Mesendoderm (in vitro differentiated cells): ENCODE data around the gene MEX3A.

ENCODE experiments used
- DNase-seq: peaks from one replicate; pipeline ENCODE4 v3.0.0; 2013
- H2AK5ac ChIP-seq: 2 replicates; pipeline ENCODE4 v1.6.1; 2013; ENCODE audit warnings: low read length, inconsistent platforms
- H2BK120ac ChIP-seq: 2 replicates; pipeline ENCODE4 v1.6.1; 2013; ENCODE audit warnings: low read depth, mild to moderate bottlenecking, low read length, moderate library complexity, mixed read lengths
- H2BK15ac ChIP-seq: replicated peaks from 2 replicates; pipeline ENCODE4 v1.6.1; 2013; ENCODE audit warnings: low read depth, mild to moderate bottlenecking, moderate library complexity
- H2BK5ac ChIP-seq: 2 replicates; pipeline ENCODE4 v1.6.1; 2013; ENCODE audit warnings: low read length, inconsistent platforms
- H3K18ac ChIP-seq: 2 replicates; pipeline ENCODE4 v1.6.1; 2013; ENCODE audit warnings: mild to moderate bottlenecking, low read length, mixed read lengths
- H3K23ac ChIP-seq: one replicate; pipeline ENCODE4 v1.6.1; 2013; ENCODE audit warnings: low read length
- H3K27ac ChIP-seq: 2 replicates; pipeline ENCODE4 v1.5.1; 2013; ENCODE audit warnings: low read depth, mild to moderate bottlenecking, inconsistent platforms, low read length, moderate library complexity
- H3K27me3 ChIP-seq: 2 replicates; pipeline ENCODE4 v1.6.1; 2013; ENCODE audit warnings: low read length, control low read depth, mild to moderate bottlenecking, inconsistent platforms; ENCODE audit not compliant: insufficient read depth, poor library complexity
- H3K36me3 ChIP-seq: 2 replicates; pipeline ENCODE4 v1.6.1; 2013; ENCODE audit warnings: low read length, inconsistent platforms; ENCODE audit not compliant: control insufficient read depth, insufficient read depth
- H3K4ac ChIP-seq: one replicate; pipeline ENCODE4 v1.6.1; 2013; ENCODE audit warnings: low read depth, mild to moderate bottlenecking, low read length, moderate library complexity
- H3K4me1 ChIP-seq: 2 replicates; pipeline ENCODE4 v1.6.1; 2013; ENCODE audit warnings: low read depth, low read length, inconsistent platforms; ENCODE audit not compliant: control insufficient read depth
- H3K4me2 ChIP-seq: 2 replicates; pipeline ENCODE4 v1.6.1; 2013; ENCODE audit warnings: low read length
- H3K4me3 ChIP-seq: 2 replicates; pipeline ENCODE4 v1.5.1; 2013; ENCODE audit warnings: mild to moderate bottlenecking, low read length
- H3K56ac ChIP-seq: one replicate; pipeline ENCODE4 v1.6.1; 2013; ENCODE audit warnings: low read length
- H3K79me1 ChIP-seq: 2 replicates; pipeline ENCODE4 v1.6.1; 2013; ENCODE audit warnings: low read length, inconsistent platforms
- H3K79me2 ChIP-seq: 2 replicates; pipeline ENCODE4 v1.6.1; 2013; ENCODE audit warnings: mild to moderate bottlenecking, low read length; ENCODE audit not compliant: control insufficient read depth, insufficient read depth
- H3K9ac ChIP-seq: 2 replicates; pipeline ENCODE4 v1.6.1; 2013; ENCODE audit warnings: low read length, inconsistent platforms
- H4K5ac ChIP-seq: one replicate; pipeline ENCODE4 v1.6.1; 2013; ENCODE audit warnings: low read length
- H4K8ac ChIP-seq: one replicate; pipeline ENCODE4 v1.6.1; 2013; ENCODE audit warnings: low read depth, mild to moderate bottlenecking, control low read depth, low read length, moderate library complexity
- WGBS: extraction: QIAGEN DNeasy Blood & Tissue Kit; methylation state at CpG from one replicate; pipeline ENCODE4 v1.1.7; 2013; ENCODE audit warnings: low lambda C conversion rate, missing lambda C conversion rate; ENCODE audit not compliant: insufficient coverage; ENCODE audit errors: extremely low coverage; 5-methylcytosine and 5-hydroxymethylcytosine counted together

The MEX3A gene

DNA sequence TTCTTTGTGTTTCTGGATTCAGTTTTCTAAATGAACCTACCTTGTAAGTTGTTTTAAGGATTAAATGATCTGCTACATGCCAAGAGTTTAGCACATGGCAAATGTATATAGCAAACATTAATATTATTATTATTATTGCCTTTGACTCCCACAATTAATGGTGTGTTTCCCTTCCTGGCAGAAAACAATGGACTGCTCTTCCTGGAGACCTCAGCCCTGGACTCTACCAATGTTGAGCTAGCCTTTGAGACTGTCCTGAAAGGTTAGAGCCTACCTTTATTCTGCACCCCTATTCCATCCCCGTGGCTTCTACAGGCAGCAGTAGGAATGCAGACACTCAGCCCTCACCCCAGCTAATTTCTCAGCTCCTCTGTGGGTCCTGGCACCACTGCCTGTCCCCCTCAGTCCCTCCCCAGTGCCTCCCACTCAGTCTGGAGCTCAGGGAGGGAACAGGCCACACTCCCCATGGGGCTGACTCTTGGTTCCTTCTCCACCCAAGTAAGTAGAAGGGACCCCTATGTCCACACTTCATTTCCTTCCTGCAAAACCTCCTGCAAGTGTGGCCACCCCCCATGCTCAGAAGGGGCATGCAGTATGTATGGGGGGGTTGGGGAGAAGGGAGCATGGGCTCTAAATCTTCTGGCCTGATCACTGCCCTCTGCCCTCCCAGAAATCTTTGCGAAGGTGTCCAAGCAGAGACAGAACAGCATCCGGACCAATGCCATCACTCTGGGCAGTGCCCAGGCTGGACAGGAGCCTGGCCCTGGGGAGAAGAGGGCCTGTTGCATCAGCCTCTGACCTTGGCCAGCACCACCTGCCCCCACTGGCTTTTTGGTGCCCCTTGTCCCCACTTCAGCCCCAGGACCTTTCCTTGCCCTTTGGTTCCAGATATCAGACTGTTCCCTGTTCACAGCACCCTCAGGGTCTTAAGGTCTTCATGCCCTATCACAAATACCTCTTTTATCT, 12.5 kb downstream of the MEX3A start:
- no peak overlapping the region for H4K5ac ChIP-seq
- H3K79me2 ChIP-seq = no peaks in the 10 kb centered on the region
- H2AK5ac ChIP-seq = no peak overlapping the region
- no peak overlapping the region for H2BK120ac ChIP-seq
- no peak overlapping the region for H4K8ac ChIP-seq
- no peak overlapping the region for H3K23ac ChIP-seq
- H2BK15ac ChIP-seq = no peak overlapping the region
- H2BK5ac ChIP-seq = no peak overlapping the region
- DNase-seq = no peak
- H3K4me1 ChIP-seq = peaks cover 9% of the 10 kb centered on the region
- H3K4ac ChIP-seq = no peak overlapping the region
- no peaks in the 10 kb centered on the region for H3K36me3 ChIP-seq
- H3K4me3 ChIP-seq = no peak overlapping the region
- WGBS = no CpG with 5 or more reads among the region's 3 CpGs
- peaks cover 6% of the 10 kb centered on the region for H3K79me1 ChIP-seq
- H3K27me3 ChIP-seq = no peaks in the 10 kb centered on the region
- H3K18ac ChIP-seq = no peak overlapping the region
- no peak overlapping the region for H3K9ac ChIP-seq
- no peak overlapping the region for H3K27ac ChIP-seq
- H3K56ac ChIP-seq = no peak overlapping the region
- H3K4me2 ChIP-seq = no peak overlapping the region

DNA sequence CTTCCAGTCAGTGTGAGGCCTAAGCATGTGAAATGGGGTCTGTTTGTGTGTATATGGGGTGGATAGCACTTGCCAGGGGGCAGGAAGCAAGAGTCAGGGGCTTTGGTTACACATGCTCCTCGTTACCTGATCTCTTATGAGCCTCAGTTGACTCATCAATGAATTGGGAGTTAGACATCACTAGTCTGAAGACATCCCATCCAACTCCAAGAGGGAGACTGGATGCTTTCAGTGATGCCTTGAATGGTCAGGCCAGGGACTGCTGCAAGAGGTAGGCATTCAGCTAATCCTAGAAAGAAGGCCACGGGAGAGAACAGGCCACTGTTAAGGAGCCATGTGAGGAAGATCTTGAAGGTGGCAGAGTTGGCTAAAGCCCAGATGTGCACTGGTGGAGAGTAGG, 15.0 kb downstream of the MEX3A start:
- Histone ChIP-seq H3K36me3 (no peaks in the 10 kb centered on the region), H3K27ac (no peak overlapping the region), H3K79me1 (peaks cover 2% of the 10 kb centered on the region), H2AK5ac (no peak overlapping the region), H3K79me2 (peaks cover 1% of the 10 kb centered on the region), H4K8ac (no peak overlapping the region), H3K9ac (no peak overlapping the region), H2BK120ac (no peak overlapping the region), H3K27me3 (no peaks in the 10 kb centered on the region), H2BK15ac (no peak overlapping the region), H3K4ac (no peak overlapping the region), H3K4me2 (no peak overlapping the region), H3K56ac (no peak overlapping the region), H3K4me3 (no peak overlapping the region), H3K4me1 (peaks cover 2% of the 10 kb centered on the region), H3K18ac (no peak overlapping the region), H4K5ac (no peak overlapping the region), H3K23ac (no peak overlapping the region), H2BK5ac (no peak overlapping the region)
- no peak for DNase-seq
- WGBS = no CpG with 5 or more reads among the region's 2 CpGs

DNA sequence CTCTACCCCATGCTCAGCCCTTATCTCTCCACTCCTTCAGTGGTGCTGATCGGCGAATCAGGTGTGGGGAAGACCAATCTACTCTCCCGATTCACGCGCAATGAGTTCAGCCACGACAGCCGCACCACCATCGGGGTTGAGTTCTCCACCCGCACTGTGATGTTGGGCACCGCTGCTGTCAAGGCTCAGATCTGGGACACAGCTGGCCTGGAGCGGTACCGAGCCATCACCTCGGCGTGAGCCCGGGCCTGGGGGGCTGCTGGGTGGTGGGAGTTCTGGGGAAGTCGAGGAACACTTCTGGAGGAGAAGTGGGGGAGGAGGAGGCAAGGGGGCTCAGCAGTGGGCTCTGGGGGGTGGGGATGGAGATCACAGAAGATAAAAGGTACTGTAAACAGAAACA, 16.4 kb downstream of the MEX3A start:
- Histone ChIP-seq H3K27ac (no peak overlapping the region), H2BK5ac (no peak overlapping the region), H3K18ac (no peak overlapping the region), H4K8ac (no peak overlapping the region), H3K79me1 (peaks cover 2% of the 10 kb centered on the region), H3K79me2 (peaks cover 3% of the 10 kb centered on the region), H3K9ac (no peak overlapping the region), H3K4ac (no peak overlapping the region), H3K4me1 (peaks cover 5% of the 10 kb centered on the region), H3K4me3 (no peak overlapping the region), H2BK15ac (no peak overlapping the region), H3K4me2 (no peak overlapping the region), H4K5ac (no peak overlapping the region), H3K56ac (peak overlapping the region; percentile 47), H3K27me3 (no peaks in the 10 kb centered on the region), H2BK120ac (no peak overlapping the region), H2AK5ac (no peak overlapping the region), H3K36me3 (no peaks in the 10 kb centered on the region), H3K23ac (no peak overlapping the region)
- WGBS = no CpG with 5 or more reads among the region's 16 CpGs
- DNase-seq = no peak

DNA sequence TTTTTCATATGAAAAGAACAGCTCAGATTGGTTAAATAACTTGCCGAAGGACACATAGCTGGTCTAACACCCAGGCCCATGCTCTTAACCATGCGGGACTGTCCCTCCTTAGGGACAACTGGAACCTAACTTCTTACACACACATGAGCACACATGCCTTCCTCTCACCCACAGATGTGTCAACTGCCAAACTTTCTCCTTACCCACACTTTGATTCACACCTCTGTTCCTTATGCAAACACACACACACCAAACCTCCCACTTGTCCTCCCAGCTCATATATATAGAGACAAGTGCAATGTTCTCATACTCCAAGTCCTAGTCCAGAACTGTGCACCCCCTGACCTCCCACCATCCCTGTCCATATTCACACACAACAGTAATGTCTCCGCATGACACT, 17.1 kb downstream of the MEX3A start:
- WGBS = no CpG with 5 or more reads among the region's 3 CpGs
- Histone ChIP-seq H3K4me2 (no peak overlapping the region), H4K8ac (no peak overlapping the region), H3K27ac (no peak overlapping the region), H3K56ac (no peak overlapping the region), H3K4me1 (peaks cover 5% of the 10 kb centered on the region), H2BK15ac (no peak overlapping the region), H4K5ac (no peak overlapping the region), H3K79me1 (peaks cover 2% of the 10 kb centered on the region), H2AK5ac (no peak overlapping the region), H3K79me2 (peaks cover 3% of the 10 kb centered on the region), H3K27me3 (no peaks in the 10 kb centered on the region), H3K36me3 (no peaks in the 10 kb centered on the region), H3K9ac (no peak overlapping the region), H2BK5ac (no peak overlapping the region), H2BK120ac (no peak overlapping the region), H3K4ac (no peak overlapping the region), H3K4me3 (no peak overlapping the region), H3K23ac (no peak overlapping the region), H3K18ac (no peak overlapping the region)
- DNase-seq = no peak

DNA sequence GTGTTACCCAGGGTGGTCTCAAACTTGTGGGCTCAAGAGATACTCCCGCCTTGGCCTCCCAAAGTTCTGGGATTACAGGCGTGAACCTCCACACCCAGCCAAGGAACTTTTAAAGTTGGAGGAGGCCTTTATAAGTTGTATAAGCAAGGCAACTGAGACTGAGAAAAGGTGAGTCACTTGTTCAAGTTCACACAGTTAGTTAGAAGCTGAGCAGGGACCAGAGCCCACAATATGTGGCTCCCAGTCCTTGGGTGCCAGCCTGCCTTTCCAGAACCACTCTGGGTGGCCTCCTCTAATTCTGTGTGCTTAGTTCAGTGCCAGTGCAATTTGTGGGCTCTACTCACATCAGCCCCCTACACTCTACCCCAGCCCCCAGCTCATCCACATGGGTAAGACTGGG, 17.6 kb downstream of the MEX3A start:
- Histone ChIP-seq H3K27me3 (no peaks in the 10 kb centered on the region), H3K23ac (no peak overlapping the region), H3K79me2 (peaks cover 3% of the 10 kb centered on the region), H4K5ac (no peak overlapping the region), H3K27ac (no peak overlapping the region), H3K18ac (no peak overlapping the region), H2AK5ac (no peak overlapping the region), H4K8ac (no peak overlapping the region), H3K4me3 (no peak overlapping the region), H3K4me2 (no peak overlapping the region), H2BK120ac (no peak overlapping the region), H3K4ac (no peak overlapping the region), H3K36me3 (no peaks in the 10 kb centered on the region), H3K79me1 (peaks cover 2% of the 10 kb centered on the region), H3K4me1 (peaks cover 5% of the 10 kb centered on the region), H2BK5ac (no peak overlapping the region), H2BK15ac (no peak overlapping the region), H3K56ac (no peak overlapping the region), H3K9ac (no peak overlapping the region)
- WGBS = no CpG with 5 or more reads among the region's 2 CpGs
- no peak for DNase-seq

DNA sequence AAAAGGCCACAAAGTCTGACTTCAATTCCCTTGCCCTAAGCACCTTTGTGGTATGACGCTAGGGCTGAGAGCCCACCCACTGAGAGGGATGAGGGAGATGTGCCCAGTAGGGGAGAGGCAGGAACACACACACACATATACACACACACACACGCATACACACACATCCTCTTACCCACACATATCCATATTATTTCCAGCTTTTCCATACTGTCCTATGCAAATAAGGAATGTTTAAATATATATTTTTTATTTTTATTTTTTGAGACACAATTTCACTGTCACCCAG, 18.3 kb downstream of the MEX3A start:
- no peaks in the 10 kb centered on the region for H3K36me3 ChIP-seq
- no CpG with 5 or more reads among the region's 2 CpGs for WGBS
- H3K23ac ChIP-seq = no peak overlapping the region
- no peak overlapping the region for H4K5ac ChIP-seq
- H4K8ac ChIP-seq = no peak overlapping the region
- H2BK120ac ChIP-seq = no peak overlapping the region
- no peak overlapping the region for H2AK5ac ChIP-seq
- peaks cover 5% of the 10 kb centered on the region for H3K4me1 ChIP-seq
- H3K79me2 ChIP-seq = peaks cover 3% of the 10 kb centered on the region
- H3K4me2 ChIP-seq = no peak overlapping the region
- H2BK5ac ChIP-seq = no peak overlapping the region
- H3K27me3 ChIP-seq = no peaks in the 10 kb centered on the region
- H3K27ac ChIP-seq = no peak overlapping the region
- no peak overlapping the region for H3K4ac ChIP-seq
- no peak overlapping the region for H3K9ac ChIP-seq
- no peak for DNase-seq
- H3K79me1 ChIP-seq = peaks cover 2% of the 10 kb centered on the region
- no peak overlapping the region for H3K18ac ChIP-seq
- no peak overlapping the region for H3K4me3 ChIP-seq
- H2BK15ac ChIP-seq = no peak overlapping the region
- no peak overlapping the region for H3K56ac ChIP-seq
